GM21737 (cell line): Measurements from ENCODE around the gene PBX4.

Source experiments
- ATAC-seq: cut with Tn5 transposase; IDR thresholded peaks from one replicate; pipeline ENCODE4 v1.9.1; 2021; ENCODE audit warnings: mild to moderate bottlenecking, moderate library complexity; ENCODE audit not compliant: unreplicated experiment

The PBX4 gene

GRCh38 chr19:19649580-19649995 is 31.1 kb upstream of the PBX4 start:
- ATAC-seq = no peak

GRCh38 chr19:19649155-19649554 is 30.7 kb upstream of the PBX4 start:
- no peak for ATAC-seq

- no peak for ATAC-seq
These were observed 28.7 kb upstream of the PBX4 start for GRCh38 chr19:19647037-19647835.

GRCh38 chr19:19645233-19645870 is 26.9 kb upstream of the PBX4 start:
- ATAC-seq = no peak

- ATAC-seq = no peak
These were observed 25.5 kb upstream of the PBX4 start for GRCh38 chr19:19644054-19644388.

GRCh38 chr19:19643158-19644053 is 24.9 kb upstream of the PBX4 start, which contains the start of gene GMIP:
Gene GMIP (minus strand): TSS chr19:19643657. CDS start chr19:19643529, 128 bp downstream.
- peak; percentile 66 for ATAC-seq

- no peak for ATAC-seq
These were observed 24.1 kb upstream of the PBX4 start for GRCh38 chr19:19642506-19643157.

GRCh38 chr19:19637523-19638251 is 19.2 kb upstream of the PBX4 start:
- no peak for ATAC-seq

- ATAC-seq = no peak
These were observed 18.7 kb upstream of the PBX4 start for GRCh38 chr19:19637186-19637522.

GRCh38 chr19:19636573-19637185 is 18.2 kb upstream of the PBX4 start:
- no peak for ATAC-seq

GRCh38 chr19:19635313-19635702 is 16.8 kb upstream of the PBX4 start:
- ATAC-seq = no peak

GRCh38 chr19:19634516-19635312 is 16.2 kb upstream of the PBX4 start:
- no peak for ATAC-seq

- no peak for ATAC-seq
These were observed 15.4 kb upstream of the PBX4 start for GRCh38 chr19:19633711-19634515.

GRCh38 chr19:19632661-19633060 is 14.2 kb upstream of the PBX4 start:
- no peak for ATAC-seq

- ATAC-seq = no peak
These were observed 12.9 kb upstream of the PBX4 start for GRCh38 chr19:19631346-19631745.

GRCh38 chr19:19630426-19630825 is 11.9 kb upstream of the PBX4 start:
- ATAC-seq = no peak

GRCh38 chr19:19630062-19630414 is 11.6 kb upstream of the PBX4 start:
- no peak for ATAC-seq

- peak; percentile 8 for ATAC-seq
These were observed 10.1 kb upstream of the PBX4 start for GRCh38 chr19:19628501-19629134.
